GM10248 (cell line): ENCODE data around the gene ACVR1B.

Experiments used
- CTCF ChIA-PET: fragments of 300-600 bp; sonication (Branson Sonifier 250); formaldehyde crosslinking; extraction: SDS; loops from one replicate; lab custom pipeline; 2021; ENCODE audit warnings: antibody characterized with exemption; lab: Yijun Ruan, JAX
- POLR2A ChIA-PET: fragments of 350-650 bp; sonication (Branson Sonifier 250); formaldehyde crosslinking; extraction: SDS; loops from one replicate; lab custom pipeline; 2020; ENCODE audit warnings: antibody characterized with exemption; lab: Yijun Ruan, JAX
- DNase-seq: peaks from one replicate; pipeline ENCODE4 v3.0.0; 2012; ENCODE audit errors: extremely low spot score
- CTCF ChIP-seq: IDR thresholded peaks from 2 replicates; pipeline ENCODE4 v1.5.1; 2012; ENCODE audit warnings: mild to moderate bottlenecking, low read depth; ENCODE audit errors: extremely low read depth, missing control alignments, control extremely low read depth

ACVR1B gene

GRCh38 chr12:52003016-52003550 lies 51.6 kb downstream of the ACVR1B start:
- ChIA-PET POLR2A (no interaction called here), CTCF (interaction anchor here (1.0 to 32.6 kb wide), 15 partner anchors 10 to 122 kb away, joined by 3 to 870 read pairs (median 4); partner anchors contain the start of genes ATG101 and NR4A1)
- TF ChIP-seq CTCF: no peak
- DNase-seq: no peak

GRCh38 chr12:52003591-52003990 lies 52.1 kb downstream of the ACVR1B start:
- POLR2A ChIA-PET: interaction anchor here (1.5 kb wide), 1 partner anchor 47 kb away, joined by 4 read pairs; the partner anchor contains the start of gene NR4A1
- TF ChIP-seq CTCF: no peak
- CTCF ChIA-PET: interaction anchor here (1.0 to 32.6 kb wide), 15 partner anchors 10 to 122 kb away, joined by 3 to 870 read pairs (median 4); partner anchors contain the start of genes ATG101 and NR4A1
- no peak for DNase-seq

GRCh38 chr12:52004042-52004648 lies 52.6 kb downstream of the ACVR1B start:
- CTCF ChIA-PET: interaction anchor here (0.6 to 32.6 kb wide), 16 partner anchors 11 to 121 kb away, joined by 3 to 870 read pairs (median 4); partner anchors contain the start of genes ATG101 and NR4A1
- TF ChIP-seq CTCF: peak; percentile 54
- no peak for DNase-seq
- POLR2A ChIA-PET: interaction anchor here (1.5 kb wide), 1 partner anchor 47 kb away, joined by 4 read pairs; the partner anchor contains the start of gene NR4A1

GRCh38 chr12:52005218-52005902 lies 53.9 kb downstream of the ACVR1B start:
- CTCF ChIA-PET: interaction anchor here (1.8 to 32.6 kb wide), 4 partner anchors 12 to 25 kb away, joined by 6 to 870 read pairs (median 46); no protein-coding TSS in a partner anchor

GRCh38 chr12:52005903-52006703 lies 54.6 kb downstream of the ACVR1B start:
- CTCF ChIA-PET: interaction anchor here (0.7 to 32.6 kb wide), 5 partner anchors 13 to 115 kb away, joined by 3 to 870 read pairs (median 6); no protein-coding TSS in a partner anchor
- no peak for TF ChIP-seq CTCF
- POLR2A ChIA-PET: interaction anchor here (0.9 to 1.2 kb wide), 5 partner anchors 12 to 19 kb away, joined by 3 to 9 read pairs (median 7); no protein-coding TSS in a partner anchor

More at GRCh38 chr12:52005218-52005902, 53.9 kb downstream of the ACVR1B start:
- DNase-seq: no peak
- no peak for TF ChIP-seq CTCF
- POLR2A ChIA-PET: interaction anchor here (1.5 kb wide), 1 partner anchor 46 kb away, joined by 4 read pairs; the partner anchor contains the start of gene NR4A1

More at GRCh38 chr12:52005903-52006703, 54.6 kb downstream of the ACVR1B start:
- peak; percentile 80 for DNase-seq
